HEK293 (cell line): ENCODE data around the gene ASCC3.

Experiments used
- CTCF ChIA-PET: fragments of 350-600 bp; formaldehyde crosslinking; extraction: SDS; loops from one replicate; lab custom pipeline; 2021; ENCODE audit warnings: antibody characterized with exemption; lab: Yijun Ruan, JAX
- POLR2A ChIA-PET: fragments of 300-600 bp; formaldehyde crosslinking; extraction: SDS; loops from one replicate; lab custom pipeline; 2020; ENCODE audit warnings: antibody characterized with exemption, inconsistent platforms; lab: Yijun Ruan, JAX
- H3K27ac ChIP-seq: fragments of 200-500 bp; sonication (Bioruptor generic); 2 replicates; pipeline ENCODE4 v1.5.1; 2014; ENCODE audit warnings: low read depth, low read length, control low read depth, inconsistent platforms; ENCODE audit errors: extremely low read depth
- H3K36me3 ChIP-seq, 2 experiments: fragments of 200-500 bp in 1 of 2; sonication (Bioruptor generic) in 1 of 2; 1 replicate in 1 of 2; 2 replicates in 1 of 2; pipeline ENCODE4 v1.5.1; 2014 to 2017; ENCODE audit warnings: inconsistent platforms in 2 of 2, low read length in 2 of 2; ENCODE audit not compliant: control insufficient read depth in 2 of 2, insufficient read depth in 1 of 2
- H3K4me1 ChIP-seq: fragments of 200-500 bp; sonication (Bioruptor generic); 2 replicates; pipeline ENCODE4 v1.5.1; 2014; ENCODE audit warnings: mild to moderate bottlenecking, low read length, inconsistent platforms; ENCODE audit not compliant: control insufficient read depth, insufficient read depth
- H3K4me3 ChIP-seq: 2 replicates; pipeline ENCODE4 v1.5.1; 2011; ENCODE audit warnings: low read depth, mild to moderate bottlenecking, control low read depth, low read length, moderate library complexity
- H3K9me3 ChIP-seq: fragments of 200-500 bp; sonication (Bioruptor generic); 2 replicates; pipeline ENCODE4 v1.5.1; 2014; ENCODE audit warnings: low read depth, low read length, inconsistent platforms; ENCODE audit not compliant: control insufficient read depth, insufficient read depth
- FEZF1 ChIP-seq: fragments of 450-650 bp; formaldehyde crosslinking; IDR thresholded peaks from 2 replicates; pipeline ENCODE4 v1.5.1; 2016; ENCODE audit warnings: missing biosample characterization, missing genetic modification characterization
- GLI2 ChIP-seq: fragments of 450-650 bp; formaldehyde crosslinking; IDR thresholded peaks from 2 replicates; pipeline ENCODE4; 2017; ENCODE audit warnings: missing biosample characterization, missing genetic modification characterization, low read depth, borderline replicate concordance
- GLI4 ChIP-seq: fragments of 450-650 bp; formaldehyde crosslinking; IDR thresholded peaks from 2 replicates; pipeline ENCODE4 v1.5.1; 2016; ENCODE audit warnings: missing biosample characterization, missing genetic modification characterization
- KLF16 ChIP-seq: fragments of 450-650 bp; formaldehyde crosslinking; IDR thresholded peaks from 2 replicates; pipeline ENCODE4 v1.5.1; 2017; ENCODE audit warnings: missing biosample characterization, missing genetic modification characterization
- REST ChIP-seq: fragments of 450-650 bp; formaldehyde crosslinking; IDR thresholded peaks from 2 replicates; pipeline ENCODE4 v1.5.1; 2016; ENCODE audit warnings: missing biosample characterization, missing genetic modification characterization
- SALL2 ChIP-seq: fragments of 450-650 bp; formaldehyde crosslinking; IDR thresholded peaks from 2 replicates; pipeline ENCODE4 v1.5.0; 2017; ENCODE audit warnings: missing biosample characterization, mild to moderate bottlenecking, missing genetic modification characterization, borderline replicate concordance
- SP7 ChIP-seq: fragments of 450-650 bp; formaldehyde crosslinking; IDR thresholded peaks from 2 replicates; pipeline ENCODE4 v1.5.1; 2016; ENCODE audit warnings: missing biosample characterization, missing genetic modification characterization
- WT1 ChIP-seq: fragments of 450-650 bp; formaldehyde crosslinking; IDR thresholded peaks from 2 replicates; pipeline ENCODE4 v1.5.1; 2016; ENCODE audit warnings: missing biosample characterization, missing genetic modification characterization
- ZBTB21 ChIP-seq: fragments of 450-650 bp; formaldehyde crosslinking; IDR thresholded peaks from 2 replicates; pipeline ENCODE4 v1.5.1; 2017; ENCODE audit warnings: missing biosample characterization, missing genetic modification characterization
- ZBTB26 ChIP-seq: fragments of 450-650 bp; formaldehyde crosslinking; optimal IDR thresholded peaks from 2 replicates; pipeline ENCODE3; 2016; ENCODE audit warnings: missing biosample characterization, mild to moderate bottlenecking, missing genetic modification characterization
- ZFP41 ChIP-seq: fragments of 450-650 bp; formaldehyde crosslinking; IDR thresholded peaks from 2 replicates; pipeline ENCODE4 v1.5.1; 2016; ENCODE audit warnings: missing biosample characterization, missing genetic modification characterization, borderline replicate concordance
- ZNF114 ChIP-seq: fragments of 450-650 bp; formaldehyde crosslinking; IDR thresholded peaks from 2 replicates; pipeline ENCODE4 v1.5.0; 2017; ENCODE audit warnings: missing biosample characterization, missing genetic modification characterization
- ZNF138 ChIP-seq: fragments of 450-650 bp; formaldehyde crosslinking; IDR thresholded peaks from 2 replicates; pipeline ENCODE4 v1.5.1; 2016; ENCODE audit warnings: missing biosample characterization, missing genetic modification characterization, borderline replicate concordance
- ZNF146 ChIP-seq: fragments of 450-650 bp; formaldehyde crosslinking; IDR thresholded peaks from 2 replicates; pipeline ENCODE4 v1.5.1; 2016; ENCODE audit warnings: missing biosample characterization, missing genetic modification characterization
- ZNF155 ChIP-seq: fragments of 450-650 bp; formaldehyde crosslinking; IDR thresholded peaks from 2 replicates; pipeline ENCODE4 v1.5.1; 2016; ENCODE audit warnings: missing biosample characterization, missing genetic modification characterization
- ZNF184 ChIP-seq: fragments of 450-650 bp; IDR thresholded peaks from 2 replicates; pipeline ENCODE4 v1.5.1; 2018; ENCODE audit warnings: missing biosample characterization, mild to moderate bottlenecking, missing genetic modification characterization
- ZNF24 ChIP-seq: fragments of 450-650 bp; formaldehyde crosslinking; IDR thresholded peaks from 2 replicates; pipeline ENCODE4 v1.5.1; 2016; ENCODE audit warnings: missing biosample characterization, missing genetic modification characterization
- ZNF302 ChIP-seq: fragments of 450-650 bp; formaldehyde crosslinking; IDR thresholded peaks from 2 replicates; pipeline ENCODE4 v1.5.1; 2016; ENCODE audit warnings: missing biosample characterization, missing genetic modification characterization, low read depth
- ZNF341 ChIP-seq: fragments of 450-650 bp; formaldehyde crosslinking; IDR thresholded peaks from 2 replicates; pipeline ENCODE4; 2016; ENCODE audit warnings: low read depth, missing biosample characterization, missing genetic modification characterization
- ZNF426 ChIP-seq: fragments of 450-650 bp; formaldehyde crosslinking; IDR thresholded peaks from 2 replicates; pipeline ENCODE4 v1.5.1; 2017; ENCODE audit warnings: missing biosample characterization, missing genetic modification characterization, mild to moderate bottlenecking, inconsistent platforms, moderate library complexity
- ZNF513 ChIP-seq: fragments of 450-650 bp; IDR thresholded peaks from 2 replicates; pipeline ENCODE4 v1.5.1; 2018; ENCODE audit warnings: missing biosample characterization, missing genetic modification characterization
- ZNF521 ChIP-seq: fragments of 450-650 bp; formaldehyde crosslinking; IDR thresholded peaks from 2 replicates; pipeline ENCODE4 v1.5.1; 2017; ENCODE audit warnings: missing biosample characterization, mild to moderate bottlenecking, missing genetic modification characterization
- ZNF530 ChIP-seq: fragments of 450-650 bp; formaldehyde crosslinking; IDR thresholded peaks from 2 replicates; pipeline ENCODE4 v1.5.1; 2016; ENCODE audit warnings: low read depth, missing biosample characterization, missing genetic modification characterization
- ZNF571 ChIP-seq: fragments of 450-650 bp; formaldehyde crosslinking; IDR thresholded peaks from 2 replicates; pipeline ENCODE4 v1.5.0; 2017; ENCODE audit warnings: missing biosample characterization, missing genetic modification characterization
- ZNF76 ChIP-seq: fragments of 450-650 bp; formaldehyde crosslinking; IDR thresholded peaks from 2 replicates; pipeline ENCODE4; 2016; ENCODE audit warnings: low read depth, missing biosample characterization, missing genetic modification characterization, borderline replicate concordance
- ZNF830 ChIP-seq: fragments of 450-650 bp; IDR thresholded peaks from 2 replicates; pipeline ENCODE4 v1.5.0; 2018; ENCODE audit warnings: missing biosample characterization, missing genetic modification characterization, low read depth, mild to moderate bottlenecking, moderate library complexity

The ASCC3 gene

GRCh38 chr6:100613656-100614055, 267.5 kb downstream of the ASCC3 start:
- CTCF ChIA-PET, result no interaction called here
- no peak overlapping the region for H3K4me3 ChIP-seq
- H3K27ac ChIP-seq, result no peak overlapping the region
- no peaks in the 10 kb centered on the region for H3K4me1 ChIP-seq
- POLR2A ChIA-PET, result no interaction called here
- no peaks in the 10 kb centered on the region for H3K9me3 ChIP-seq
- peaks cover 4 to 13% of the 10 kb centered on the region in 2 experiments; a peak in 2 of 3 replicates for H3K36me3 ChIP-seq
- TF ChIP-seq ZNF426 (tag by site-specific recombination) (no peak), ZNF114 (tag by site-specific recombination) (no peak), GLI2 (tag by site-specific recombination) (no peak), ZNF184 (tag by site-specific recombination) (no peak), ZFP41 (tag by site-specific recombination) (no peak), SALL2 (tag by site-specific recombination) (no peak), ZNF76 (tag by site-specific recombination) (no peak), ZNF138 (tag by site-specific recombination) (no peak), KLF16 (no peak), REST (tag by site-specific recombination) (no peak), WT1 (tag by site-specific recombination) (no peak), ZNF830 (tag by site-specific recombination) (no peak)

GRCh38 chr6:100612094-100612493, 269.0 kb downstream of the ASCC3 start:
- POLR2A ChIA-PET, result no interaction called here
- Histone ChIP-seq H3K9me3 (no peaks in the 10 kb centered on the region), H3K4me3 (no peak overlapping the region), H3K36me3 (peaks cover 0 to 4% of the 10 kb centered on the region in 2 experiments; a peak in 1 of 3 replicates), H3K4me1 (no peaks in the 10 kb centered on the region), H3K27ac (no peak overlapping the region)
- CTCF ChIA-PET, result interaction anchor here (0.5 to 1.1 kb wide), 3 partner anchors 17 to 505 kb away, joined by 3 to 6 read pairs (median 6); no protein-coding TSS in a partner anchor
- TF ChIP-seq SP7 (no peak), FEZF1 (tag by site-specific recombination) (no peak), ZNF513 (tag by site-specific recombination) (no peak), ZNF146 (tag by site-specific recombination) (no peak), ZNF521 (no peak), ZNF24 (tag by site-specific recombination) (no peak), ZNF571 (no peak), ZNF302 (no peak), ZBTB26 (tag by site-specific recombination) (no peak), GLI4 (tag by site-specific recombination) (no peak), ZNF341 (no peak), ZNF530 (tag by site-specific recombination) (no peak), ZBTB21 (tag by site-specific recombination) (no peak), ZNF155 (tag by site-specific recombination) (no peak)
